Endothelial cell of umbilical vein (primary cell): ENCODE results near the gene HACD3. TPM values are rescaled to one million over a fixed set of nuclear protein-coding genes. Genes with fewer than 3 reads are reported as not detected.

Source experiments
- BruUV-seq: library from RNA; stranded (reverse); fragments of 400-500 nt; replicated peaks from 2 replicates; lab custom pipeline; 2021; lab: Mats Ljungman, UMichigan
- CTCF ChIA-PET: fragments of 300-600, 350-600 bp; sonication (Branson Sonifier 250); formaldehyde crosslinking; loops from one replicate; lab custom pipeline; 2021; ENCODE audit warnings: antibody characterized with exemption, inconsistent platforms; lab: Charles Lee
- POLR2A ChIA-PET: fragments of 300-600, 350-600 bp; sonication (Branson Sonifier 250); formaldehyde crosslinking; loops from one replicate; lab custom pipeline; 2021; ENCODE audit warnings: antibody characterized with exemption, inconsistent platforms; lab: Charles Lee
- DNase-seq: peaks from one replicate; pipeline ENCODE4 v3.0.0-alpha.2; 2011; ENCODE audit warnings: low read depth, low spot score
- FAIRE-seq: peaks from 2 replicates; lab custom pipeline; 2011; peaks lifted over from hg19 to GRCh38; lab: Jason Lieb, UNC
- H2AFZ ChIP-seq: 2 replicates; pipeline ENCODE4 v1.6.0; 2012; ENCODE audit warnings: low read depth, low read length, control low read depth, inconsistent platforms
- H3K27ac ChIP-seq: 2 replicates; pipeline ENCODE4 v1.5.1; 2011; ENCODE audit warnings: low read depth, mild to moderate bottlenecking, control low read depth, low read length, moderate library complexity; ENCODE audit not compliant: insufficient read depth
- H3K27me3 ChIP-seq, 2 experiments: 2 replicates each; pipeline versions ENCODE4 v1.6.0 to v1.6.1; 2011; ENCODE audit warnings: low read length in 2 of 2, mixed read lengths in 1 of 2; ENCODE audit not compliant: control insufficient read depth in 2 of 2, insufficient read depth in 2 of 2
- H3K36me3 ChIP-seq, 2 experiments: 2 replicates in 1 of 2; 3 replicates in 1 of 2; pipeline ENCODE4 v1.5.1; 2011; ENCODE audit warnings: low read length in 2 of 2, mild to moderate bottlenecking in 1 of 2, moderate library complexity in 1 of 2; ENCODE audit not compliant: control insufficient read depth in 2 of 2, insufficient read depth in 2 of 2; ENCODE audit errors: extremely low read depth in 1 of 2
- H3K4me1 ChIP-seq: 3 replicates; pipeline ENCODE4 v1.5.1; 2011; ENCODE audit warnings: mild to moderate bottlenecking, low read length; ENCODE audit not compliant: control insufficient read depth, insufficient read depth; ENCODE audit errors: extremely low read depth
- H3K4me2 ChIP-seq: 2 replicates; pipeline ENCODE4 v1.6.1; 2011; ENCODE audit warnings: low read length, control low read depth, mixed read lengths; ENCODE audit not compliant: insufficient read depth
- H3K4me3 ChIP-seq, 3 experiments: fragments of 200-600 bp in 1 of 3; sonication (generic), shearing (Covaris generic) in 1 of 3; replicated peaks in 1 of 3; 2 replicates each; pipeline ENCODE4 v1.5.1; 2011 to 2016; ENCODE audit warnings: control low read depth in 3 of 3, low read length in 3 of 3, mild to moderate bottlenecking in 2 of 3, inconsistent platforms in 1 of 3, low read depth in 1 of 3, moderate library complexity in 1 of 3; ENCODE audit not compliant: insufficient read depth in 1 of 3
- H3K79me2 ChIP-seq: 2 replicates; pipeline ENCODE4 v1.6.0; 2012; ENCODE audit warnings: low read length, inconsistent platforms; ENCODE audit not compliant: control insufficient read depth, insufficient read depth
- H3K9ac ChIP-seq: replicated peaks from 2 replicates; pipeline ENCODE3; 2011; ENCODE audit warnings: low read length, control low read depth; ENCODE audit not compliant: insufficient read depth; ENCODE audit errors: extremely low read depth
- H3K9me1 ChIP-seq: replicated peaks from 3 replicates; pipeline ENCODE4 v1.6.0; 2011; ENCODE audit warnings: mild to moderate bottlenecking, low read length; ENCODE audit not compliant: control insufficient read depth, insufficient read depth; ENCODE audit errors: extremely low read depth
- H3K9me3 ChIP-seq: replicated peaks from 2 replicates; pipeline ENCODE4 v1.5.1; 2012; ENCODE audit warnings: low read length, inconsistent platforms; ENCODE audit not compliant: control insufficient read depth, insufficient read depth
- H4K20me1 ChIP-seq: replicated peaks from 2 replicates; pipeline ENCODE3; 2011; ENCODE audit warnings: mild to moderate bottlenecking, low read length; ENCODE audit not compliant: control insufficient read depth, insufficient read depth; ENCODE audit errors: extremely low read depth
- FOS ChIP-seq: IDR thresholded peaks from 2 replicates; pipeline ENCODE4 v1.6.1; 2011; ENCODE audit warnings: mild to moderate bottlenecking, low read length, moderate library complexity, borderline replicate concordance; ENCODE audit not compliant: insufficient read depth
- GATA2 ChIP-seq: IDR thresholded peaks from 2 replicates; pipeline ENCODE4 v1.7.0; 2011; ENCODE audit warnings: low read depth, mild to moderate bottlenecking, moderate library complexity, mixed read lengths, low read length; ENCODE audit not compliant: insufficient read length, insufficient read depth
- JUN ChIP-seq: IDR thresholded peaks from 2 replicates; pipeline ENCODE4 v1.6.1; 2011; ENCODE audit warnings: borderline replicate concordance, low read depth; ENCODE audit not compliant: insufficient read length, insufficient read depth
- MAX ChIP-seq: IDR thresholded peaks from 2 replicates; pipeline ENCODE4 v1.6.1; 2011; ENCODE audit not compliant: insufficient read depth, insufficient read length
- MYC ChIP-seq: IDR thresholded peaks from one replicate; pipeline ENCODE4 v1.6.1; 2011; ENCODE audit warnings: mild to moderate bottlenecking, low read depth, low read length
- POLR2A ChIP-seq: IDR thresholded peaks from 2 replicates; pipeline ENCODE4 v1.6.1; 2012; ENCODE audit warnings: low read depth, mild to moderate bottlenecking, control low read depth, low read length
- POLR2AphosphoS5 ChIP-seq: IDR thresholded peaks from 2 replicates; pipeline ENCODE4 v1.6.1; 2012; ENCODE audit warnings: low read depth, mild to moderate bottlenecking, control low read depth, low read length, moderate library complexity; ENCODE audit not compliant: insufficient read depth
- dilution Hi-C: fragments of 300-500 bp; cut with MboI; formaldehyde crosslinking; loops from one replicate; pipeline ENCODE4 v1.15.0; 2019; ENCODE audit warnings: low sequenced_read_pairs; ENCODE audit not compliant: extremely low pct_ligation_motif_present
- intact Hi-C: fragments of 100-400 bp; cut with micrococcal nuclease; formaldehyde crosslinking; loops from one replicate; pipeline ENCODE4 v1.10.0; 2022
- polyA plus RNA-seq, 4 experiments: library from polyadenylated mRNA; depleted of rRNA in 3 of 4; stranded (reverse) in 3 of 4; unstranded in 1 of 4; fragments of >200 nt; gene quantifications; 2 replicates each; pipeline versions ENCODE4 v1.2.1 to v1.2.3, GENCODE V29; 2011 to 2012; ENCODE audit warnings: missing spikeins in 1 of 4
- total RNA-seq: library from RNA; stranded (reverse); gene quantifications from 2 replicates; pipeline ENCODE4 v1.2.3, GENCODE V29; 2021
- TF ChIP-seq, protein P1 (sequence below), 2 donors: IDR thresholded peaks; 1 replicate in 1 of 2; 2 replicates in 1 of 2; pipeline ENCODE4 v1.5.1; 2011; ENCODE audit warnings: low read length in 2 of 2, mild to moderate bottlenecking in 2 of 2, moderate library complexity in 2 of 2, control low read depth in 1 of 2, inconsistent platforms in 1 of 2, low read depth in 1 of 2; ENCODE audit not compliant: insufficient read depth in 1 of 2; ENCODE audit errors: extremely low read depth in 1 of 2

HACD3 gene
- total and polyA plus RNA-seq, 2 donors (not counting 3 experiments of a cell fraction or from before 2014, with no cell fraction given): 47.4 to 61.1 TPM

DNA sequence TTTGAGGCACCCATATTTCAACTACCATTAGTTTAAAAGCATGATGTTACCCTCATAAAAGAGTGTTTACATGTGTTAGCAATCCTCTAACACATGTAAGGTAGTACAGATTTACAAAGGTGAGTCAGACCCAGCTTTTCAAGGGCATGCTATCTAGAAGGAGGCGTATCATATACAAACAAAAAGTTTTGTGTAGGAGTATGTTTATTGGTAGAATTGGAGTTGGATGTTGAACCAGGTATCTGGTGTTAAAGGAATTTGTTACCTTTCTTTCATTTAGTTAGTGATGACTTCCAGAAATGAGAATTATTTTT, 2.4 kb downstream of the HACD3 start:
- H3K4me2 ChIP-seq: no peak overlapping the region
- ChIA-PET CTCF (no interaction called here), POLR2A (no interaction called here)
- TF ChIP-seq MAX: no peak
- no peak for TF ChIP-seq POLR2AphosphoS5
- no peak for TF ChIP-seq JUN
- no peak for TF ChIP-seq GATA2
- TF ChIP-seq, protein P1, sequence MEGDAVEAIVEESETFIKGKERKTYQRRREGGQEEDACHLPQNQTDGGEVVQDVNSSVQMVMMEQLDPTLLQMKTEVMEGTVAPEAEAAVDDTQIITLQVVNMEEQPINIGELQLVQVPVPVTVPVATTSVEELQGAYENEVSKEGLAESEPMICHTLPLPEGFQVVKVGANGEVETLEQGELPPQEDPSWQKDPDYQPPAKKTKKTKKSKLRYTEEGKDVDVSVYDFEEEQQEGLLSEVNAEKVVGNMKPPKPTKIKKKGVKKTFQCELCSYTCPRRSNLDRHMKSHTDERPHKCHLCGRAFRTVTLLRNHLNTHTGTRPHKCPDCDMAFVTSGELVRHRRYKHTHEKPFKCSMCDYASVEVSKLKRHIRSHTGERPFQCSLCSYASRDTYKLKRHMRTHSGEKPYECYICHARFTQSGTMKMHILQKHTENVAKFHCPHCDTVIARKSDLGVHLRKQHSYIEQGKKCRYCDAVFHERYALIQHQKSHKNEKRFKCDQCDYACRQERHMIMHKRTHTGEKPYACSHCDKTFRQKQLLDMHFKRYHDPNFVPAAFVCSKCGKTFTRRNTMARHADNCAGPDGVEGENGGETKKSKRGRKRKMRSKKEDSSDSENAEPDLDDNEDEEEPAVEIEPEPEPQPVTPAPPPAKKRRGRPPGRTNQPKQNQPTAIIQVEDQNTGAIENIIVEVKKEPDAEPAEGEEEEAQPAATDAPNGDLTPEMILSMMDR (IDR thresholded peaks at IDR 0.05; ENCODE audit: extremely low read depth in 1 of 2, insufficient read depth in 1 of 2, low read depth in 1 of 2, low read length in 2 of 2): no peak
- no peak for TF ChIP-seq POLR2A
- no peak for TF ChIP-seq MYC
- peak; percentile 14 for TF ChIP-seq FOS
- no peaks in the 10 kb centered on the region for H3K9me3 ChIP-seq
- BruUV-seq: no TSS peak
- peaks cover 68% of the 10 kb centered on the region for H3K79me2 ChIP-seq
- no peaks in the 10 kb centered on the region for H3K9me1 ChIP-seq
- H2AFZ ChIP-seq: no peak overlapping the region
- H3K36me3 ChIP-seq: no peaks in the 10 kb centered on the region
- H4K20me1 ChIP-seq: no peaks in the 10 kb centered on the region
- H3K27me3 ChIP-seq: no peaks in the 10 kb centered on the region
- DNase-seq: no peak
- dilution Hi-C loops (no loop called here), intact Hi-C loops (no loop called here)
- H3K4me1 ChIP-seq: peaks cover 10% of the 10 kb centered on the region
- H3K27ac ChIP-seq: no peak overlapping the region
- FAIRE-seq: no peak
- H3K4me3 ChIP-seq: no peak overlapping the region
- H3K9ac ChIP-seq: no peak overlapping the region
